HFF-Myc (cell line): ENCODE data around the gene FBXO27.

Experiments
- DNase-seq: peaks from one replicate; pipeline ENCODE4 v3.0.0-alpha.2; 2011; ENCODE audit warnings: low read depth; ENCODE audit errors: extremely low read depth
- H3K4me3 ChIP-seq: replicated peaks from 2 replicates; pipeline ENCODE4 v1.5.1; 2011; ENCODE audit warnings: low read depth, mild to moderate bottlenecking, control low read depth, low read length
- TF ChIP-seq, protein P1 (sequence below): IDR thresholded peaks from 2 replicates; pipeline ENCODE4 v1.5.1; 2012; ENCODE audit warnings: mild to moderate bottlenecking, low read depth, low read length, control low read depth; ENCODE audit errors: missing control alignments

FBXO27 gene

DNA sequence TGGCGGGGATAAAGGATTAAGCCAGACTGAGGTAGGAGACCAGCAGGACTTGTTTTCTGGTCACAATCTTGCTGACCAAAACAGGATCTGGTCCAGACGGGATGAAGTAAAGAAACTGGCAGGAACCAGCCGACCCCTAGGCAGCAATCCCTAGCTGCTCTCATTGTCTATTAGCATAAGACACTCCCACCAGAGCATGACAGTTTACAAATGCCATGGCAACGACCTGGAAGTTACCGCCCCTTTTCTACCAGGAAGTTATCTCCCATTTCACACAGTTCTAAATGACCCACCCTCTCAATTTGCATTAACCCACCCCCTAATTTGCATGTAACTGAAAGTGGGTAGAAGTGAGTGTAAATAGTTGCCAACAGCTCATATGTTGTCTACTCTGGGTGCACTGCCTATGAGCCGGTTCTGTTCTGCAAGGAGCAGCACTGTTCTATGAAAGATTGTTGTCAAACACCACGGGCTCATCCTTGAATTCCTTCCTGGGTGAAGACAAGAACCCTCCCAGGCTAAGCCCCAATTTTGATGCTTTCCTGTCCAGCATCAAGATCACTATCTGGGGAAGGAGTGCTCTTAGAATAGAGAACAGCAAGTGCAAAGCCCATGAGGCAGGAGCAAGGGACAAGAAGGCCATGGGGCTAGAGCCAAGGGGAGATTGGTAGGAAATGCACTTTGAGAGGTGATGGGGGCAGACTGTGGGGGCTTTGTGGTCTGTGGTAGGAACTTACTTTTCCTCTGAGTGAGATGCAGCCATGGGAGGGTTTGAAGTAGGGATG lies 13.9 kb upstream of the FBXO27 start:
- peak; percentile 30 for DNase-seq
- no peak overlapping the region for H3K4me3 ChIP-seq
- TF ChIP-seq, protein P1, sequence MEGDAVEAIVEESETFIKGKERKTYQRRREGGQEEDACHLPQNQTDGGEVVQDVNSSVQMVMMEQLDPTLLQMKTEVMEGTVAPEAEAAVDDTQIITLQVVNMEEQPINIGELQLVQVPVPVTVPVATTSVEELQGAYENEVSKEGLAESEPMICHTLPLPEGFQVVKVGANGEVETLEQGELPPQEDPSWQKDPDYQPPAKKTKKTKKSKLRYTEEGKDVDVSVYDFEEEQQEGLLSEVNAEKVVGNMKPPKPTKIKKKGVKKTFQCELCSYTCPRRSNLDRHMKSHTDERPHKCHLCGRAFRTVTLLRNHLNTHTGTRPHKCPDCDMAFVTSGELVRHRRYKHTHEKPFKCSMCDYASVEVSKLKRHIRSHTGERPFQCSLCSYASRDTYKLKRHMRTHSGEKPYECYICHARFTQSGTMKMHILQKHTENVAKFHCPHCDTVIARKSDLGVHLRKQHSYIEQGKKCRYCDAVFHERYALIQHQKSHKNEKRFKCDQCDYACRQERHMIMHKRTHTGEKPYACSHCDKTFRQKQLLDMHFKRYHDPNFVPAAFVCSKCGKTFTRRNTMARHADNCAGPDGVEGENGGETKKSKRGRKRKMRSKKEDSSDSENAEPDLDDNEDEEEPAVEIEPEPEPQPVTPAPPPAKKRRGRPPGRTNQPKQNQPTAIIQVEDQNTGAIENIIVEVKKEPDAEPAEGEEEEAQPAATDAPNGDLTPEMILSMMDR, result no peak

DNA sequence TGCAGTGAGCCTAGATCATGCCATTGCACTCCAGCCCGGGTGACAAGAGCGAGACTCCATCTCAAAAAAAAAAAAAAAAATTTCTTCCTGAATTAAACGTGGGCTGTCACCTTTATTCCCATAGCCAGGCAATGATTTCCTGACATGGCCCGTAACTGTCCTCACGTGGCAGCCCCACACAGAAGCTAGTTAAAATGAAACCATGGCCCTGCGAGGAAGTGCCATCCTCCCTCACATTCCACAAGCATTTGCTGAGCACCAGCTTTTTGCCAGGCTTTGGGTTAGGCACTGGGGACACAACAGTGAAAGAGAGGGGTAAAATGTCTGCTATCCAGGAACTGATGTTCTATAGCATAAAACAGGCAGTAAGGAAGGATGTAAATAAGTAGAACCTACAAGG lies 13.2 kb upstream of the FBXO27 start:
- no peak overlapping the region for H3K4me3 ChIP-seq
- TF ChIP-seq, protein P1, result no peak
- no peak for DNase-seq

DNA sequence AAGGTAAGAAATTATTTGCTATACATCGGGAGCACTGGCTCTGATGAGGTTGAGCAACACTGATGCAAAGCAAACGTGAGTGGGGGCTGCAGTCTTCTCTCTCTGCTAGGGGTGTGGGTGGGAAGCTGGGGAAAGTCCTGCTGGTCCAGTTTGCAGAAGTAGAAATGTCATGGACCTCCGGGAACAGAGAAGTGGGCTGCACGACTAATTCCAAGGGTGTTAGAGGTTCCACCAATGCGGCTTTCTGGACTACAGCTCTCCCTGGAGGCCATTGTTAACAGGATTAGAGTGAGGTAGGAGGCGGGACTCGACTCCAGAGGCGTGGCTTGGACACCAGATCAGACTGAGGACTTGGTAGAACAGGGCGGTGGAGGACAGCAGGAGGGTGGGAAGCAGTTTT lies 5.7 kb upstream of the FBXO27 start:
- no peak for DNase-seq
- H3K4me3 ChIP-seq, result no peak overlapping the region

DNA sequence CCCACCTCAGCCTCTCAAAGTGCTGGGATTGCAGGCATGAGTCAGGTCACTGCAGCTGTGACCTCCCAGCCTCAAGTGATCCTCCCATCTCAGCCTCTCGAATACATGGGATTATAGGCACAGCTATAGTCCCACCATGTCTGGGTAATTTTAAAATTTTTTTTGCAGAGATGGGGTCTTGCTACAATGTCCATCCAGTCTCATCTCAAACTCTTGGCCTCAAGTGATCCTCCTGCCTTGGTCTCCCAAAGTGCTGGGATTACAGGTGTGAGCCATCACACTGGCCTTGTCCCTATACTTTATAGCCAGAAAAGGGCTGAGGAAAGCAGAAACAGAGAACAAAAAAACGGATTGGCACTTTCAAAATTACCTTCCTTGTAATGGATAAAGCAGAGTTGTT lies 4.8 kb upstream of the FBXO27 start:
- DNase-seq, result no peak
- TF ChIP-seq, protein P1, result no peak
- H3K4me3 ChIP-seq, result no peak overlapping the region

More for the DNA sequence above, 5.7 kb upstream of the FBXO27 start:
- TF ChIP-seq, protein P1, result peak; percentile 18

DNA sequence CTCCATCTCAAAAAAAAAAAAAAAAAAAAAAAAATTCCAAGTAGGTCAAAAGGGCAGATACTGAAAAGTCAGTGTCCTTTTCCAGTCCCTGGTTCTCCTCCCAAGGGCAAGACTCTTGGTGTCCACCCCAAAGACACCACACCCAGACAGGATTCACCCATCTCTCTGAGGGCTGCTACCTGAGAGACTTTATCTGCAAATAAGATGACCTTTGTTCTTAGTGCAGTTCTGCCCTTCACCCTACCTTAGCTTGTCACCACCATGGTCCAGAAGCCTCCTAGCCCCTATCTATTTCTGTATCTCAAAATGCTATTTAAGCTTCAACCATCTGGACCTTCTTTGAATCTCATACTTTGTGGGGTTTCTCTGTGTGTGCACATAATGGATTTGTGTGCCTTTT lies 4.2 kb upstream of the FBXO27 start:
- no peak overlapping the region for H3K4me3 ChIP-seq
- TF ChIP-seq, protein P1, result no peak
- DNase-seq, result no peak

DNA sequence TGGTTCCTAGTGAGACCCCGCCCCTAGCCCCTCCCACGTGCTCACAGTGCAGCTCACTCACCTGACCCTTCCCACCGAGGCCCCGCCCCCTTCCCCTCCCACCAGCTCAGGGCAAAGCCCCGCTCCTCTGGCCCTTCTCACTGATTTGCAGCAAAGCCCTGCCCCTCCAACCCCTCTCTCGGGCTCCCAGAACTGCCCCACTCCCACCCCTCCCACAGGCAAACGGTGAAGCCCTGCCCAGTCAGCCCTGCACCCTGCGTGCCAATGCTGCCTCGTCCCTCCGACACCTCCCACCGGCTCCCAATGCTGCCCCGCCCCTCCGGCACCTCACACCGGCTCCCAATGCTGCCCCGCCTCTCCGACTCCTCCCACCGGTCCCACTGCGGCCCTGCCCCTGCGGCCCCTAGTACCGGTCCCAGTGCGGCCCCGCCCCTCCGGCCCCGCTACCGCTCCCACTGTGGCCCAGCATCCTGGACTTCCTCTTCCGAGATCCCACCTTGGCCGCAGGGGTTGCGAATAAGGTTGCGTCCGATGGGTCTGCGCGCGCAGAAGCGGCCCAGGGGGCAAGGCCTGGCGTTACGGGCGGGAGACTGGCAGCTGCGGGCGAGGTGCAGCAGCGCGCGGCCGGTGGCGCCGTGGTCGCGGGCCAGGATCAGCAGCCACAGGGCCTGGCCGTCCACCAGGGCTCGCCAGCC lies 834 bp downstream of the FBXO27 start:
- peak overlapping the region; percentile 43 for H3K4me3 ChIP-seq
- no peak for DNase-seq
- TF ChIP-seq, protein P1, result no peak
